SK-N-SH (cell line): ENCODE results near the gene CCND3. TPM values are rescaled to one million over a fixed set of nuclear protein-coding genes. Genes with fewer than 3 reads are reported as not detected.
A peak's percentile ranks its signal among the peaks of the same experiment; 100 is the strongest.

Source experiments
- CTCF ChIA-PET: fragments of 300-600, 350-600 bp; formaldehyde crosslinking; extraction: SDS; loops from one replicate; lab custom pipeline; 2021; lab: Yijun Ruan, JAX
- POLR2A ChIA-PET: fragments of 350-600 bp; sonication (Branson Sonifier 250); formaldehyde crosslinking; extraction: SDS; loops from one replicate; lab custom pipeline; 2020; ENCODE audit warnings: antibody characterized with exemption, inconsistent platforms; lab: Yijun Ruan, JAX
- DNase-seq: peaks from one replicate; pipeline ENCODE4 v3.0.0; 2012
- H2AFZ ChIP-seq: fragments of 200-600 bp; sonication (generic); 2 replicates; pipeline ENCODE4 v1.8.1; 2016; ENCODE audit warnings: antibody characterized with exemption, mild to moderate bottlenecking, low read depth
- H3F3A ChIP-seq: fragments of 200-600 bp; sonication (generic); replicated peaks from 2 replicates; pipeline ENCODE3; 2016; ENCODE audit warnings: antibody characterized with exemption, mild to moderate bottlenecking; ENCODE audit not compliant: insufficient read depth
- H3K27ac ChIP-seq, 2 experiments: fragments of 200-500 bp in 1 of 2; fragments of 200-600 bp in 1 of 2; sonication (Bioruptor generic) in 1 of 2; sonication (generic), shearing (Covaris generic) in 1 of 2; 2 replicates each; pipeline versions ENCODE4 v1.5.1 to v1.6.1; 2014 to 2016; ENCODE audit warnings: low read depth in 2 of 2, inconsistent platforms in 1 of 2, low read length in 1 of 2, mild to moderate bottlenecking in 1 of 2, mixed read lengths in 1 of 2
- H3K27me3 ChIP-seq: fragments of 200-600 bp; sonication (generic), shearing (Covaris generic); 2 replicates; pipeline ENCODE4 v1.6.1; 2016; ENCODE audit warnings: mixed run types; ENCODE audit not compliant: insufficient read depth
- H3K36me3 ChIP-seq, 2 experiments: fragments of 200-500 bp in 1 of 2; fragments of 200-600 bp in 1 of 2; sonication (Bioruptor generic) in 1 of 2; sonication (generic) in 1 of 2; replicated peaks in 1 of 2; 2 replicates each; pipeline versions ENCODE3 to v1.5.1; 2014 to 2016; ENCODE audit warnings: low read length in 1 of 2, mild to moderate bottlenecking in 1 of 2; ENCODE audit not compliant: insufficient read depth in 2 of 2, control insufficient read depth in 1 of 2
- H3K4me1 ChIP-seq, 2 experiments: fragments of 200-500 bp in 1 of 2; fragments of 200-600 bp in 1 of 2; sonication (Bioruptor generic) in 1 of 2; sonication (generic), shearing (Covaris generic) in 1 of 2; 2 replicates each; pipeline versions ENCODE4 v1.5.1 to v1.6.1; 2014 to 2016; ENCODE audit warnings: low read depth in 1 of 2, low read length in 1 of 2, mixed run types in 1 of 2; ENCODE audit not compliant: insufficient read depth in 2 of 2, control insufficient read depth in 1 of 2
- H3K4me2 ChIP-seq: fragments of 200-600 bp; sonication (generic), shearing (Covaris generic); 2 replicates; pipeline ENCODE4 v1.6.1; 2017; ENCODE audit warnings: mixed run types
- H3K4me3 ChIP-seq, 2 experiments: fragments of 200-500 bp in 1 of 2; fragments of 200-600 bp in 1 of 2; sonication (Bioruptor generic) in 1 of 2; sonication (generic), shearing (Covaris generic) in 1 of 2; 2 replicates each; pipeline versions ENCODE4 v1.5.1 to v1.8.1; 2014 to 2016; ENCODE audit warnings: low read depth in 2 of 2, inconsistent platforms in 1 of 2, low read length in 1 of 2, mild to moderate bottlenecking in 1 of 2, mixed read lengths in 1 of 2, moderate library complexity in 1 of 2
- H3K79me2 ChIP-seq: fragments of 200-600 bp; sonication (generic); 2 replicates; pipeline ENCODE4 v1.8.1; 2017; ENCODE audit warnings: mild to moderate bottlenecking; ENCODE audit not compliant: insufficient read depth
- H3K9ac ChIP-seq: fragments of 200-600 bp; sonication (generic); 2 replicates; pipeline ENCODE4 v1.6.1; 2017; ENCODE audit warnings: mixed run types
- H3K9me2 ChIP-seq: fragments of 200-600 bp; sonication (generic); 2 replicates; pipeline ENCODE4 v1.6.1; 2017; ENCODE audit warnings: mixed run types
- H3K9me3 ChIP-seq: fragments of 200-600 bp; sonication (generic); 2 replicates; pipeline ENCODE4 v1.6.1; 2017; ENCODE audit warnings: mixed run types, mild to moderate bottlenecking, moderate library complexity
- H4K20me1 ChIP-seq: fragments of 200-600 bp; sonication (generic); 2 replicates; pipeline ENCODE4 v1.6.1; 2017; ENCODE audit warnings: mild to moderate bottlenecking, mixed run types; ENCODE audit not compliant: insufficient read depth
- ELF1 ChIP-seq: IDR thresholded peaks from 2 replicates; pipeline ENCODE4 v1.4.0; 2012
- EP300 ChIP-seq, 2 experiments: IDR thresholded peaks; 2 replicates each; pipeline versions ENCODE4 v1.4.0 to v1.6.1; 2012; ENCODE audit warnings: borderline replicate concordance in 1 of 2, low read depth in 1 of 2, low read length in 1 of 2
- EZH2phosphoT487 ChIP-seq: fragments of 200-600 bp; sonication (generic); IDR thresholded peaks from 2 replicates; pipeline ENCODE4 v1.6.1; 2017; ENCODE audit warnings: low read depth, mixed run types, mild to moderate bottlenecking, antibody characterized with exemption, moderate library complexity, borderline replicate concordance
- FOXM1 ChIP-seq: IDR thresholded peaks from 2 replicates; pipeline ENCODE4 v1.4.0; 2012; ENCODE audit warnings: low read depth, mild to moderate bottlenecking
- GABPA ChIP-seq: IDR thresholded peaks from 2 replicates; pipeline ENCODE4 v1.4.0; 2012; ENCODE audit warnings: low read depth, mild to moderate bottlenecking
- MXI1 ChIP-seq: IDR thresholded peaks from 2 replicates; pipeline ENCODE4 v1.6.1; 2012; ENCODE audit warnings: mild to moderate bottlenecking, low read depth, low read length, improper control_type of control experiment
- NFIC ChIP-seq: IDR thresholded peaks from 2 replicates; pipeline ENCODE4 v1.4.0; 2012; ENCODE audit warnings: borderline replicate concordance
- POLR2AphosphoS5 ChIP-seq: IDR thresholded peaks from 2 replicates; pipeline ENCODE4 v1.6.1; 2012; ENCODE audit warnings: low read depth, low read length
- RAD21 ChIP-seq: IDR thresholded peaks from 2 replicates; pipeline ENCODE4 v1.6.1; 2012; ENCODE audit warnings: mild to moderate bottlenecking, low read length
- RCOR1 ChIP-seq: fragments of 150-350 bp; IDR thresholded peaks from 2 replicates; pipeline ENCODE4 v1.6.1; 2017; ENCODE audit warnings: antibody characterized with exemption, low read length
- RFX5 ChIP-seq: IDR thresholded peaks from 2 replicates; pipeline ENCODE4 v1.6.1; 2012; ENCODE audit warnings: mild to moderate bottlenecking, improper control_type of control experiment, low read length
- RXRA ChIP-seq: IDR thresholded peaks from 2 replicates; pipeline ENCODE4 v1.4.0; 2012; ENCODE audit warnings: low read depth, mild to moderate bottlenecking, borderline replicate concordance
- SMC3 ChIP-seq: IDR thresholded peaks from 2 replicates; pipeline ENCODE4 v1.6.1; 2012; ENCODE audit warnings: low read depth, low read length, improper control_type of control experiment
- TAF1 ChIP-seq: IDR thresholded peaks from 2 replicates; pipeline ENCODE4 v1.6.1; 2012; ENCODE audit warnings: low read depth, mild to moderate bottlenecking, low read length, moderate library complexity, borderline replicate concordance
- TCF12 ChIP-seq: IDR thresholded peaks from 2 replicates; pipeline ENCODE4 v1.4.0; 2012
- YY1 ChIP-seq: IDR thresholded peaks from 2 replicates; pipeline ENCODE4 v1.4.0; 2012; ENCODE audit warnings: low read depth, mild to moderate bottlenecking
- WGBS: methylation state at CpG from one replicate; pipeline ENCODE4 v1.1.6; 2017; ENCODE audit warnings: low lambda C conversion rate; 5-methylcytosine and 5-hydroxymethylcytosine counted together
- polyA plus RNA-seq, 3 experiments: library from polyadenylated mRNA; depleted of rRNA; stranded (reverse); fragments of >200 nt; gene quantifications; 2 replicates each; pipeline ENCODE4 v1.2.3, GENCODE V29; 2012
- TF ChIP-seq, protein P1 (sequence below): IDR thresholded peaks from 2 replicates; pipeline ENCODE4; 2012
- TF ChIP-seq, protein P2 (sequence below): IDR thresholded peaks from 2 replicates; pipeline ENCODE4 v1.6.1; 2012; ENCODE audit warnings: mild to moderate bottlenecking, low read depth, low read length, moderate library complexity

CCND3 gene
- polyA plus RNA-seq, 1 of the 3 experiments (the other 2 are of a cell fraction), result 26.6 TPM

DNA sequence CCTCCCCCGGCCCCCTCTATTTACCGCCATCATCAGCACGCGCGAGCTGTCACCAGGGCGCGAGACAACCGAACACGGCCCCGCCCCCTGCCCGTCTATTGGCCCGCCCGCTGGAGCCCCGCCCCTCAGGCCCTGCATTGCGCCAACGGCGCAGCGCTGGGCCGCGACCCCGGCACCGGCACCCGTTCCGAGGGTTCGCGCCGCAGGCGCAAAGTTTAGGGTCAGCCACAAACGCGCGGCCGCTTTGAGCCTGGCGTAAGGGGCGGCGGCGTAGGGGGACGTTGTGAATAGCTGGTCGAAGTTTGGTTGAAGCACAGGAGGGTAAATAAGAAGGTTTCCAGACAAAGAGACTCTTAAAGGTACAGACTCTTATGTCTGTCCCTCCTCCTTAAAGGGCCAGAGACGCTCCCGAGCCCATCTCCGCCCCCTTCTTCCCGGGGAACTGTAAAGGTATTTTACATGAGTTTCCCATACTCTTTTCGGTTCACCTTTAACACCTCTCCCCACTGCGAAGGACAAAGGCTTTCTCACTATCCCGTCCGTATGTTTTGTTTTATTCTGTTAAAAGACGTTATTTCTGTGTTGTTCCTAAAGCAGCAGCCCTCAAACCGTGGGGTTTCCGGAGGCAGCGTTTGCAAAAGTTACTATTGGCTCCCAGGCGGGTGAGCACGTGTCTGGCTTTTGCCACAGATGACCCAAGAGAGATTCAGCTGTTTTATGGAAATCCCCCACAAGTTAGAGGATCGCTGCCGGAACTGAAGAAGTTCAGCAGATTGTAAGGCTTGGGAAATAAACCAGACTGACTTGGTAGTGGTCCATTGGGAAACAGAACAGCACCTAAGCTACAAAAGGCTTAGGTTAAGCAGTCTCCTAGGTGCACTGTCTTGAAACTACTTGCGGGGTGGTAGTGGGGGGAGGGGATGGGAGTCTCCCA is 46.0 kb downstream of the CCND3 start, which contains the start of gene USP49 (continued):
- peak; percentile 92 for TF ChIP-seq MXI1
- TF ChIP-seq EP300 (IDR thresholded peaks at IDR 0.05; ENCODE audit: borderline replicate concordance in 1 of 2, low read depth in 1 of 2, low read length in 1 of 2), result no peak
- no peak for TF ChIP-seq SMC3
- no peak for TF ChIP-seq GABPA
- TF ChIP-seq, protein P1, sequence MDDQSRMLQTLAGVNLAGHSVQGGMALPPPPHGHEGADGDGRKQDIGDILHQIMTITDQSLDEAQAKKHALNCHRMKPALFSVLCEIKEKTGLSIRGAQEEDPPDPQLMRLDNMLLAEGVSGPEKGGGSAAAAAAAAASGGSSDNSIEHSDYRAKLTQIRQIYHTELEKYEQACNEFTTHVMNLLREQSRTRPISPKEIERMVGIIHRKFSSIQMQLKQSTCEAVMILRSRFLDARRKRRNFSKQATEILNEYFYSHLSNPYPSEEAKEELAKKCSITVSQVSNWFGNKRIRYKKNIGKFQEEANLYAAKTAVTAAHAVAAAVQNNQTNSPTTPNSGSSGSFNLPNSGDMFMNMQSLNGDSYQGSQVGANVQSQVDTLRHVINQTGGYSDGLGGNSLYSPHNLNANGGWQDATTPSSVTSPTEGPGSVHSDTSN, result peak; percentile 55
- no peak for TF ChIP-seq NFIC
- TF ChIP-seq RXRA, result no peak
- TF ChIP-seq, protein P2, sequence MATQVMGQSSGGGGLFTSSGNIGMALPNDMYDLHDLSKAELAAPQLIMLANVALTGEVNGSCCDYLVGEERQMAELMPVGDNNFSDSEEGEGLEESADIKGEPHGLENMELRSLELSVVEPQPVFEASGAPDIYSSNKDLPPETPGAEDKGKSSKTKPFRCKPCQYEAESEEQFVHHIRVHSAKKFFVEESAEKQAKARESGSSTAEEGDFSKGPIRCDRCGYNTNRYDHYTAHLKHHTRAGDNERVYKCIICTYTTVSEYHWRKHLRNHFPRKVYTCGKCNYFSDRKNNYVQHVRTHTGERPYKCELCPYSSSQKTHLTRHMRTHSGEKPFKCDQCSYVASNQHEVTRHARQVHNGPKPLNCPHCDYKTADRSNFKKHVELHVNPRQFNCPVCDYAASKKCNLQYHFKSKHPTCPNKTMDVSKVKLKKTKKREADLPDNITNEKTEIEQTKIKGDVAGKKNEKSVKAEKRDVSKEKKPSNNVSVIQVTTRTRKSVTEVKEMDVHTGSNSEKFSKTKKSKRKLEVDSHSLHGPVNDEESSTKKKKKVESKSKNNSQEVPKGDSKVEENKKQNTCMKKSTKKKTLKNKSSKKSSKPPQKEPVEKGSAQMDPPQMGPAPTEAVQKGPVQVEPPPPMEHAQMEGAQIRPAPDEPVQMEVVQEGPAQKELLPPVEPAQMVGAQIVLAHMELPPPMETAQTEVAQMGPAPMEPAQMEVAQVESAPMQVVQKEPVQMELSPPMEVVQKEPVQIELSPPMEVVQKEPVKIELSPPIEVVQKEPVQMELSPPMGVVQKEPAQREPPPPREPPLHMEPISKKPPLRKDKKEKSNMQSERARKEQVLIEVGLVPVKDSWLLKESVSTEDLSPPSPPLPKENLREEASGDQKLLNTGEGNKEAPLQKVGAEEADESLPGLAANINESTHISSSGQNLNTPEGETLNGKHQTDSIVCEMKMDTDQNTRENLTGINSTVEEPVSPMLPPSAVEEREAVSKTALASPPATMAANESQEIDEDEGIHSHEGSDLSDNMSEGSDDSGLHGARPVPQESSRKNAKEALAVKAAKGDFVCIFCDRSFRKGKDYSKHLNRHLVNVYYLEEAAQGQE, result no peak
- TF ChIP-seq, all 33 proteins: peak for 10

DNA sequence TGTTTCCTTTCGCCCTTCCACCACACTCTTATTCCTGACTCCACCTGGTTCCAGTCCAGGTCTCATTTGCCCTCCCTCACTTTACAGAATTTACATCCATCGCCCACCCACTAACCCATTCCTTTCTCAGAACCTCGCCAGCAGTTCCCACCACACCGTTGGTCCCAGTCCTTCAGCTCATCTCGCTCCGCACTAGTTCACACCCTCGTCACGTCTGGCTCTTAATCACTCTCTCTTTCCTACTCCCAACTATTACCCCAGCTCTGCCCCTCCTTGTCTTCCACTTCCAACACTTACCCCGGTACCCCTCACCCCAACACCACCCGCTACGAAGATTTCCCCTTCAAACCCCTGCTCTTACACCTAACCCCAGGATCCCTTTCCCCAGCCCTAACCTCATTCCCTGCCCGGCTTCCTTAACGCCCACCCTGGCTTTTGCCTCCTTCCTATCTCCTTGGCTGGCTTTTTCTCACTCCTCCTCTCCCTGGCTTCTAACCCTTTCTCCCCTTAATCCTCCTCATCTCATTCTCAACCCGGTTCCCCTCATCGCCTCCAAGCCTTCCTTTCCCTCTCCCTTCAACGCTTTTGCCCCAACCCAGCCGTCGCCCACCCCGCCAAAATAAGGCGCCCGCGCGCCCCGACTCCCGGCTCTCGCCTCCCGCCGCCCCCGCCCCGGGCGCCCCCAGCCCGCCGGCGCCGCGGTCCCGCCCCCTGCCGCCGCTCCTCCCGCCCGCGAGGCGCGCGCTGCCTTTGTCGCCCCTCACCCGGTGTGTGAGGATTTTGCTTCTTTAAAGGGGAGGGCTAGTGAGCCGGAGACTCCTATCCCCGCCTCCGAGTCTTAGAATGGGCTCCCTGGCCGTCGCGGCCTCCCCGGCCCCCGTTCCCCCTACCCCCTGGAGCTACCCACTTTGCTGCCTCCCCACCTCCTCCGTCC is 47.0 kb downstream of the CCND3 start:
- TF ChIP-seq RCOR1, result no peak
- no peak for TF ChIP-seq FOXM1
- TF ChIP-seq TAF1, result no peak
- no peak for TF ChIP-seq RAD21
- TF ChIP-seq YY1, result no peak
- TF ChIP-seq TCF12, result no peak
- TF ChIP-seq EZH2phosphoT487, result no peak
- no peak for TF ChIP-seq ELF1
- TF ChIP-seq SMC3, result no peak
- no peak for TF ChIP-seq POLR2AphosphoS5
- no peak for TF ChIP-seq RFX5
- Histone ChIP-seq H3K4me1 (peaks cover 5 to 12% of the 10 kb centered on the region in 2 experiments; a peak in 2 of 4 replicates), H3K4me3 (peak overlapping the region; percentile 83 to 94), H3K27me3 (no peaks in the 10 kb centered on the region), H3K36me3 (peaks cover 0 to 2% of the 10 kb centered on the region in 2 experiments), H3K9ac (peak overlapping the region; percentile 77; the same call in 1 of the 2 replicates), H2AFZ (peak overlapping the region; percentile 82), H3K9me2 (no peaks in the 10 kb centered on the region), H3K4me2 (peak overlapping the region; percentile 88), H3K9me3 (no peaks in the 10 kb centered on the region), H3K79me2 (peaks cover 3% of the 10 kb centered on the region; the same call in 1 of the 2 replicates), H3F3A (peaks cover 8% of the 10 kb centered on the region), H3K27ac (no peak overlapping the region; a peak in 1 of 4 replicates), H4K20me1 (no peaks in the 10 kb centered on the region)
- ChIA-PET POLR2A (interaction anchor here (0.7 kb wide), 1 partner anchor 26 kb away, joined by 3 read pairs; the partner anchor contains the start of genes BYSL and MED20), CTCF (interaction anchor here (1.1 to 1.9 kb wide), 2 partner anchors 27 to 108 kb away, joined by 3 to 13 read pairs; partner anchors contain the start of genes BYSL and MED20)
- no peak for DNase-seq
- WGBS, result 4% methylated on average over 42 of the region's 56 CpGs
